HEK293T (cell line): Measurements from ENCODE around the gene SEMA3D.

ENCODE experiments used
- ARNT ChIP-seq: fragments of 450-650 bp; IDR thresholded peaks from 2 replicates; pipeline ENCODE4 v1.6.1; 2017; ENCODE audit warnings: mild to moderate bottlenecking
- BHLHE40 ChIP-seq: fragments of 450-650 bp; IDR thresholded peaks from 2 replicates; pipeline ENCODE4 v1.6.1; 2016; ENCODE audit warnings: mild to moderate bottlenecking, moderate library complexity, borderline replicate concordance
- CTBP1 ChIP-seq: fragments of 450-650 bp; IDR thresholded peaks from 2 replicates; pipeline ENCODE4 v1.6.1; 2016; ENCODE audit warnings: borderline replicate concordance
- ELF4 ChIP-seq: fragments of 450-650 bp; IDR thresholded peaks from 2 replicates; pipeline ENCODE4 v1.6.1; 2017; ENCODE audit warnings: antibody characterized with exemption
- FOXA1 ChIP-seq: fragments of 450-650 bp; IDR thresholded peaks from 2 replicates; pipeline ENCODE4 v1.6.1; 2016; ENCODE audit warnings: mild to moderate bottlenecking
- FOXK2 ChIP-seq: fragments of 450-650 bp; IDR thresholded peaks from 2 replicates; pipeline ENCODE4 v1.6.1; 2016; ENCODE audit warnings: mild to moderate bottlenecking
- FOXM1 ChIP-seq: fragments of 450-650 bp; IDR thresholded peaks from 2 replicates; pipeline ENCODE4 v1.6.1; 2017; ENCODE audit warnings: mild to moderate bottlenecking, borderline replicate concordance
- HDGF ChIP-seq: fragments of 450-650 bp; IDR thresholded peaks from 2 replicates; pipeline ENCODE4 v1.6.1; 2017; ENCODE audit warnings: antibody characterized with exemption, borderline replicate concordance
- LEF1 ChIP-seq: fragments of 450-650 bp; IDR thresholded peaks from 2 replicates; pipeline ENCODE4 v1.6.1; 2017; ENCODE audit warnings: mild to moderate bottlenecking, borderline replicate concordance
- NFRKB ChIP-seq: fragments of 450-650 bp; IDR thresholded peaks from 2 replicates; pipeline ENCODE4 v1.6.1; 2016; ENCODE audit warnings: mild to moderate bottlenecking, moderate library complexity
- PKNOX1 ChIP-seq: fragments of 450-650 bp; IDR thresholded peaks from 2 replicates; pipeline ENCODE4 v1.6.1; 2016
- SP1 ChIP-seq: fragments of 450-650 bp; IDR thresholded peaks from 2 replicates; pipeline ENCODE4 v1.6.1; 2017
- TARDBP ChIP-seq: fragments of 450-650 bp; IDR thresholded peaks from 2 replicates; pipeline ENCODE4 v1.6.1; 2016
- ZNF384 ChIP-seq: fragments of 450-650 bp; IDR thresholded peaks from 2 replicates; pipeline ENCODE4 v1.6.1; 2016

GRCh38 chr7:84949067-84949466, 237.8 kb downstream of the SEMA3D start:
- TF ChIP-seq FOXK2 (no peak), ARNT (no peak), ELF4 (no peak), BHLHE40 (no peak), FOXM1 (no peak), TARDBP (no peak), FOXA1 (no peak), LEF1 (no peak), HDGF (no peak), ZNF384 (no peak), SP1 (no peak), PKNOX1 (no peak), NFRKB (no peak), CTBP1 (no peak)
